ENCODE results near the gene MFSD12. TPM values are rescaled to one million over a fixed set of nuclear protein-coding genes. Genes with fewer than 3 reads are reported as not detected.

MFSD12 gene
- total and polyA plus RNA-seq, 2 donors (not counting 3 experiments of a cell fraction or from before 2014, with no cell fraction given) = 51.7 to 78.9 TPM

DNA sequence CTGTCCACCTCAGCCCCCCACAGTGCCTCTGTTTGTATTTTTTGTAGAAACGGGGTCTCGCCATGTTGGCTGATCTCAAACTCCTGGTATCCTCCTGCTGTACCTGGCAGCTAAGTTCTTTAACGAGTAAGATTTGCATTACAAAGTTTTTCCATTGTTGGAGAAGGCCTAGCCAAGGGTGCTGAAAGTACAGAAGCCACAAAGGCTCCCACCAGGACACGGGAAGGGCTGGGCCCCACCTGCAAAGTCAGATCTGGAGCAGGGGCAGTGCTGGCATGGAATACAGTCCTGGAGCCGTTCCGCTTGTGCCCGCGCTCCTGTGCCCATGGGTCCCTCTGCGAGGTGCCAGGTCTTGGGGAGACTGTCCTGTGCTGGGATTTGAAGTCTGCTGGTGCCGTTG, 39.1 kb downstream of the MFSD12 start:
- ChIA-PET POLR2A (no interaction called here), CTCF (interaction anchor here (1.2 kb wide), 1 partner anchor 27 kb away, joined by 3 read pairs; no protein-coding TSS in a partner anchor)
- no peak for TF ChIP-seq JUN (IDR thresholded peaks at IDR 0.05; ENCODE audit: borderline replicate concordance, insufficient read depth, insufficient read length, low read depth)
- FAIRE-seq (no peak), DNase-seq (ENCODE audit: low read depth, low spot score) (no peak)
- no TSS peak for BruUV-seq (replicated peaks)
- Histone ChIP-seq H3K9me1 (replicated peaks; ENCODE audit: control insufficient read depth, extremely low read depth, insufficient read depth, low read length) (no peaks in the 10 kb centered on the region), H3K4me2 (ENCODE audit: insufficient read depth, low read length) (no peak overlapping the region), H3K79me2 (ENCODE audit: control insufficient read depth, insufficient read depth, low read length) (peaks cover 80% of the 10 kb centered on the region), H4K20me1 (replicated peaks; ENCODE audit: control insufficient read depth, extremely low read depth, insufficient read depth, low read length) (no peaks in the 10 kb centered on the region), H3K9ac (replicated peaks; ENCODE audit: extremely low read depth, insufficient read depth, low read length) (no peak overlapping the region), H3K36me3 (ENCODE audit: control insufficient read depth in 2 of 2, extremely low read depth in 1 of 2, insufficient read depth in 2 of 2, low read length in 2 of 2) (peaks cover 0 to 24% of the 10 kb centered on the region in 2 experiments), H3K27me3 (ENCODE audit: control insufficient read depth in 2 of 2, insufficient read depth in 2 of 2, low read length in 2 of 2) (no peaks in the 10 kb centered on the region), H3K4me3 (replicated peaks in 1 of 3; ENCODE audit: insufficient read depth in 1 of 3, low read depth in 1 of 3, low read length in 3 of 3) (no peak overlapping the region), H2AFZ (ENCODE audit: low read depth, low read length) (no peak overlapping the region), H3K27ac (ENCODE audit: insufficient read depth, low read depth, low read length) (no peak overlapping the region), H3K4me1 (ENCODE audit: control insufficient read depth, extremely low read depth, insufficient read depth, low read length) (no peaks in the 10 kb centered on the region), H3K9me3 (replicated peaks; ENCODE audit: control insufficient read depth, insufficient read depth, low read length) (no peaks in the 10 kb centered on the region)
- intact Hi-C loops (cut with micrococcal nuclease) = no loop called here
- dilution Hi-C loops (cut with MboI; ENCODE audit: extremely low pct_ligation_motif_present, low sequenced_read_pairs) = no loop called here

- FAIRE-seq = no peak
These were observed 39.7 kb downstream of the MFSD12 start for GRCh38 chr19:3517638-3518037.

More at GRCh38 chr19:3517638-3518037, 39.7 kb downstream of the MFSD12 start:
- H4K20me1 ChIP-seq (replicated peaks; ENCODE audit: control insufficient read depth, extremely low read depth, insufficient read depth, low read length) = no peaks in the 10 kb centered on the region
- H3K9ac ChIP-seq (replicated peaks; ENCODE audit: extremely low read depth, insufficient read depth, low read length) = no peak overlapping the region
- no peak overlapping the region for H3K4me3 ChIP-seq (replicated peaks in 1 of 3; ENCODE audit: insufficient read depth in 1 of 3, low read depth in 1 of 3, low read length in 3 of 3)
- no peaks in the 10 kb centered on the region for H3K4me1 ChIP-seq (ENCODE audit: control insufficient read depth, extremely low read depth, insufficient read depth, low read length)
- TF ChIP-seq GATA2 (IDR thresholded peaks at IDR 0.05; ENCODE audit: insufficient read depth, insufficient read length, low read depth, low read length) (no peak), CTCF (IDR thresholded peaks at IDR 0.05; ENCODE audit: extremely low read depth in 1 of 2, insufficient read depth in 1 of 2, low read depth in 1 of 2, low read length in 2 of 2) (no peak), FOS (IDR thresholded peaks at IDR 0.05; ENCODE audit: borderline replicate concordance, insufficient read depth, low read length) (no peak), POLR2A (IDR thresholded peaks at IDR 0.05; ENCODE audit: low read depth, low read length) (no peak), EZH2 (IDR thresholded peaks at IDR 0.05; ENCODE audit: borderline replicate concordance, low read depth, low read length, severe bottlenecking) (no peak), JUN (IDR thresholded peaks at IDR 0.05; ENCODE audit: borderline replicate concordance, insufficient read depth, insufficient read length, low read depth) (no peak), MYC (IDR thresholded peaks at IDR 0.05; ENCODE audit: low read depth, low read length) (no peak), MAX (IDR thresholded peaks at IDR 0.05; ENCODE audit: insufficient read depth, insufficient read length) (no peak), POLR2AphosphoS5 (IDR thresholded peaks at IDR 0.05; ENCODE audit: insufficient read depth, low read depth, low read length) (no peak)
- no peaks in the 10 kb centered on the region for H3K27me3 ChIP-seq (ENCODE audit: control insufficient read depth in 2 of 2, insufficient read depth in 2 of 2, low read length in 2 of 2)
- H3K4me2 ChIP-seq (ENCODE audit: insufficient read depth, low read length) = no peak overlapping the region
- no peak for DNase-seq (ENCODE audit: low read depth, low spot score)
- no peak overlapping the region for H2AFZ ChIP-seq (ENCODE audit: low read depth, low read length)
- peaks cover 0 to 21% of the 10 kb centered on the region in 2 experiments for H3K36me3 ChIP-seq (ENCODE audit: control insufficient read depth in 2 of 2, extremely low read depth in 1 of 2, insufficient read depth in 2 of 2, low read length in 2 of 2)
- POLR2A ChIA-PET = no interaction called here
- CTCF ChIA-PET = interaction anchor here (1.2 kb wide), 2 partner anchors 27 to 213 kb away, joined by 3 to 4 read pairs; no protein-coding TSS in a partner anchor
- dilution Hi-C loops (cut with MboI; ENCODE audit: extremely low pct_ligation_motif_present, low sequenced_read_pairs) = no loop called here
- BruUV-seq (replicated peaks) = no TSS peak
- H3K27ac ChIP-seq (ENCODE audit: insufficient read depth, low read depth, low read length) = no peak overlapping the region
- no peaks in the 10 kb centered on the region for H3K9me3 ChIP-seq (replicated peaks; ENCODE audit: control insufficient read depth, insufficient read depth, low read length)
- H3K9me1 ChIP-seq (replicated peaks; ENCODE audit: control insufficient read depth, extremely low read depth, insufficient read depth, low read length) = no peaks in the 10 kb centered on the region
- intact Hi-C loops (cut with micrococcal nuclease) = no loop called here
- peaks cover 86% of the 10 kb centered on the region for H3K79me2 ChIP-seq (ENCODE audit: control insufficient read depth, insufficient read depth, low read length)

Measured in endothelial cell of umbilical vein (primary cell).